OCI-LY7 (cell line): ENCODE data around the gene ZSWIM1. TPM values are rescaled to one million over a fixed set of nuclear protein-coding genes. Genes with fewer than 3 reads are reported as not detected.

Experiments
- BruUV-seq: library from RNA; stranded (reverse); fragments of 400-500 nt; replicated peaks from 2 replicates; lab custom pipeline; 2021; lab: Mats Ljungman, UMichigan
- CTCF ChIA-PET: fragments of 300-600 bp; sonication (Branson Sonifier 250); formaldehyde crosslinking; loops from one replicate; lab custom pipeline; 2022; ENCODE audit warnings: antibody characterized with exemption; ENCODE audit not compliant: unreplicated experiment; lab: Charles Lee
- POLR2A ChIA-PET: fragments of 300-600 bp; sonication (Branson Sonifier 250); formaldehyde crosslinking; loops from one replicate; lab custom pipeline; 2022; ENCODE audit warnings: antibody characterized with exemption; lab: Charles Lee
- DNase-seq: peaks from one replicate; pipeline ENCODE4 v3.0.0-alpha.2; 2015; ENCODE audit warnings: low spot score
- H2AFZ ChIP-seq: fragments of 200-600 bp; sonication (generic), shearing (Covaris generic); 2 replicates; pipeline ENCODE4 v1.6.1; 2014; ENCODE audit warnings: mild to moderate bottlenecking, antibody characterized with exemption, low read length, moderate library complexity
- H3K27ac ChIP-seq: fragments of 200-600 bp; sonication (generic); 2 replicates; pipeline ENCODE4 v1.5.1; 2014; ENCODE audit warnings: mixed run types, low read depth, mild to moderate bottlenecking, moderate library complexity, low read length, inconsistent platforms; ENCODE audit not compliant: poor library complexity, severe bottlenecking
- H3K36me3 ChIP-seq: fragments of 200-600 bp; sonication (generic); 2 replicates; pipeline ENCODE4 v1.6.1; 2014; ENCODE audit warnings: mild to moderate bottlenecking, antibody characterized with exemption, low read length, moderate library complexity, mixed read lengths; ENCODE audit not compliant: insufficient read depth
- H3K4me1 ChIP-seq: fragments of 200-600 bp; sonication (generic); 2 replicates; pipeline ENCODE4 v1.5.1; 2014; ENCODE audit warnings: mild to moderate bottlenecking, low read length; ENCODE audit not compliant: insufficient read depth, poor library complexity, severe bottlenecking
- H3K4me2 ChIP-seq: fragments of 200-600 bp; sonication (generic); 2 replicates; pipeline ENCODE4 v1.6.1; 2014; ENCODE audit warnings: mild to moderate bottlenecking, low read length
- H3K4me3 ChIP-seq: fragments of 200-600 bp; sonication (generic); 2 replicates; pipeline ENCODE4 v1.5.1; 2014; ENCODE audit warnings: mild to moderate bottlenecking, low read depth, low read length; ENCODE audit not compliant: poor library complexity, severe bottlenecking
- H3K79me2 ChIP-seq: fragments of 200-600 bp; sonication (generic); 2 replicates; pipeline ENCODE4 v1.6.1; 2016; ENCODE audit warnings: low read depth, mild to moderate bottlenecking, low read length, moderate library complexity, mixed read lengths; ENCODE audit not compliant: insufficient read depth
- H3K9me2 ChIP-seq: fragments of 200-600 bp; sonication (generic); 2 replicates; pipeline ENCODE4 v1.6.1; 2016; ENCODE audit warnings: mild to moderate bottlenecking, low read length, mixed read lengths; ENCODE audit not compliant: insufficient read depth
- H3K9me3 ChIP-seq: fragments of 200-600 bp; sonication (generic); 2 replicates; pipeline ENCODE4 v1.6.1; 2014; ENCODE audit warnings: mild to moderate bottlenecking, mixed run types, low read length, mixed read lengths
- H4K20me1 ChIP-seq: fragments of 200-600 bp; sonication (generic); 2 replicates; pipeline ENCODE4 v1.6.1; 2014; ENCODE audit warnings: mild to moderate bottlenecking, antibody characterized with exemption, low read length, moderate library complexity, mixed read lengths; ENCODE audit not compliant: insufficient read depth
- CTCF ChIP-seq: fragments of 200-600 bp; sonication (generic); conservative IDR thresholded peaks from 2 replicates; pipeline ENCODE4 v1.5.1; 2014; ENCODE audit warnings: mild to moderate bottlenecking, antibody characterized with exemption, low read length, moderate library complexity, mixed read lengths
- EZH2phosphoT487 ChIP-seq: fragments of 200-600 bp; sonication (generic); IDR thresholded peaks from 2 replicates; pipeline ENCODE4 v1.6.1; 2018; ENCODE audit warnings: low read depth, borderline replicate concordance, mild to moderate bottlenecking, mixed run types, antibody characterized with exemption, low read length, moderate library complexity, mixed read lengths
- intact Hi-C: fragments of 100-400 bp; cut with micrococcal nuclease; formaldehyde crosslinking; loops from one replicate; pipeline ENCODE4 v1.10.0; 2022; ENCODE audit not compliant: unreplicated experiment
- total RNA-seq, 2 experiments: library from RNA; depleted of rRNA in 1 of 2; stranded (reverse); fragments of >200 nt in 1 of 2; shearing (Covaris generic) in 1 of 2; gene quantifications; 2 replicates each; pipeline ENCODE4 v1.2.3, GENCODE V29; 2014 to 2022

The ZSWIM1 gene
- total RNA-seq, 2 experiments from 2014 or later = 13.9 to 19.2 TPM

- Histone ChIP-seq H3K4me1 (no peaks in the 10 kb centered on the region), H3K79me2 (no peaks in the 10 kb centered on the region), H3K27ac (no peak overlapping the region), H3K9me2 (no peaks in the 10 kb centered on the region), H3K36me3 (no peaks in the 10 kb centered on the region), H3K9me3 (no peaks in the 10 kb centered on the region), H3K4me3 (no peak overlapping the region), H3K4me2 (no peak overlapping the region), H4K20me1 (no peaks in the 10 kb centered on the region), H2AFZ (no peak overlapping the region)
- POLR2A ChIA-PET = interaction anchor here (0.7 to 1.0 kb wide), 3 partner anchors 11 to 505 kb away, joined by 3 to 5 read pairs (median 3); no protein-coding TSS in a partner anchor
- TF ChIP-seq CTCF = no peak
- TF ChIP-seq EZH2phosphoT487 = no peak
- intact Hi-C loops = no loop called here
- CTCF ChIA-PET = no interaction called here
- DNase-seq = no peak
- no TSS peak for BruUV-seq
Observed at GRCh38 chr20:45921337-45922189, 40.5 kb downstream of the ZSWIM1 start.

- DNase-seq = no peak
- H4K20me1 ChIP-seq = no peaks in the 10 kb centered on the region
- no peaks in the 10 kb centered on the region for H3K79me2 ChIP-seq
- ChIA-PET POLR2A (interaction anchor here (0.9 kb wide), 1 partner anchor 44 kb away, joined by 3 read pairs; the partner anchor contains the start of gene ZSWIM1), CTCF (no interaction called here)
- no peaks in the 10 kb centered on the region for H3K4me1 ChIP-seq
- no peak overlapping the region for H3K4me2 ChIP-seq
- H3K36me3 ChIP-seq = no peaks in the 10 kb centered on the region
- no peak overlapping the region for H2AFZ ChIP-seq
- TF ChIP-seq EZH2phosphoT487 (no peak), CTCF (no peak)
- H3K9me2 ChIP-seq = no peaks in the 10 kb centered on the region
- no peak overlapping the region for H3K4me3 ChIP-seq
- intact Hi-C loops = no loop called here
- H3K9me3 ChIP-seq = no peaks in the 10 kb centered on the region
- BruUV-seq = no TSS peak
- no peak overlapping the region for H3K27ac ChIP-seq
Observed at GRCh38 chr20:45924391-45925261, 43.6 kb downstream of the ZSWIM1 start.
